IMR-90 (cell line): Measurements from ENCODE around the gene ACACB. TPM values are rescaled to one million over a fixed set of nuclear protein-coding genes. Genes with fewer than 3 reads are reported as not detected.

ENCODE experiments used
- ATAC-seq: fragments of 200-7000 bp; cut with Tn5 transposase; 2 replicates; pipeline ENCODE4 v1.9.1; 2020; ENCODE audit warnings: low read depth, mild to moderate bottlenecking, moderate library complexity
- BruUV-seq: library from RNA; stranded (reverse); fragments of 400-500 nt; replicated peaks from 2 replicates; lab custom pipeline; 2021; lab: Mats Ljungman, UMichigan
- CTCF ChIA-PET: fragments of 300-600 bp; formaldehyde crosslinking; extraction: SDS; loops from one replicate; lab custom pipeline; 2021; ENCODE audit warnings: antibody characterized with exemption; lab: Yijun Ruan, JAX
- POLR2A ChIA-PET: fragments of 300-600 bp; sonication (Branson Sonifier 250); formaldehyde crosslinking; loops from one replicate; lab custom pipeline; 2022; ENCODE audit warnings: antibody characterized with exemption; ENCODE audit not compliant: unreplicated experiment; lab: Charles Lee
- DNase-seq: peaks from one replicate; pipeline ENCODE4 v3.0.0; 2013
- H2AFZ ChIP-seq: replicated peaks from 2 replicates; pipeline ENCODE3; 2013; ENCODE audit warnings: low read length, mild to moderate bottlenecking; ENCODE audit not compliant: poor library complexity
- H2AK5ac ChIP-seq: 2 replicates; pipeline ENCODE4 v1.6.1; 2013; ENCODE audit warnings: low read depth, low read length, inconsistent platforms
- H2AK9ac ChIP-seq: replicated peaks from 2 replicates; pipeline ENCODE3; 2013; ENCODE audit warnings: mild to moderate bottlenecking, low read depth, low read length, moderate library complexity; ENCODE audit not compliant: poor library complexity
- H2BK120ac ChIP-seq: 2 replicates; pipeline ENCODE4 v1.6.1; 2013; ENCODE audit warnings: low read depth, low read length, inconsistent platforms
- H2BK15ac ChIP-seq: 3 replicates; pipeline ENCODE4 v1.6.1; 2013; ENCODE audit warnings: low read depth, low read length, inconsistent platforms
- H2BK20ac ChIP-seq: 2 replicates; pipeline ENCODE4 v1.6.1; 2013; ENCODE audit warnings: low read depth, mild to moderate bottlenecking, inconsistent platforms, low read length, moderate library complexity
- H2BK5ac ChIP-seq: 2 replicates; pipeline ENCODE4 v1.6.1; 2013; ENCODE audit warnings: mild to moderate bottlenecking, low read depth, low read length, inconsistent platforms; ENCODE audit not compliant: poor library complexity, severe bottlenecking
- H3K14ac ChIP-seq: replicated peaks from 2 replicates; pipeline ENCODE4 v1.6.1; 2013; ENCODE audit warnings: low read depth, low read length, inconsistent platforms
- H3K18ac ChIP-seq: 2 replicates; pipeline ENCODE4 v1.6.1; 2013; ENCODE audit warnings: low read depth, low read length, control low read depth
- H3K23ac ChIP-seq: 2 replicates; pipeline ENCODE4 v1.6.1; 2013; ENCODE audit warnings: low read depth, low read length, inconsistent platforms
- H3K27ac ChIP-seq: 2 replicates; pipeline ENCODE4 v1.5.1; 2013; ENCODE audit warnings: mild to moderate bottlenecking, control low read depth, low read length; ENCODE audit not compliant: insufficient read depth
- H3K27me3 ChIP-seq: 2 replicates; pipeline ENCODE4 v1.6.1; 2013; ENCODE audit warnings: low read length; ENCODE audit not compliant: control insufficient read depth, insufficient read depth
- H3K36me3 ChIP-seq: 2 replicates; pipeline ENCODE4 v1.6.1; 2013; ENCODE audit warnings: low read length, mixed read lengths; ENCODE audit not compliant: control insufficient read depth, insufficient read depth
- H3K4ac ChIP-seq: 2 replicates; pipeline ENCODE4 v1.6.1; 2013; ENCODE audit warnings: low read depth, low read length, inconsistent platforms
- H3K4me1 ChIP-seq: 2 replicates; pipeline ENCODE4 v1.6.1; 2013; ENCODE audit warnings: low read length, mixed read lengths; ENCODE audit not compliant: control insufficient read depth, insufficient read depth
- H3K4me2 ChIP-seq: 2 replicates; pipeline ENCODE4 v1.6.1; 2013; ENCODE audit warnings: low read depth, mild to moderate bottlenecking, control low read depth, low read length, moderate library complexity
- H3K4me3 ChIP-seq: 2 replicates; pipeline ENCODE4 v1.5.1; 2013; ENCODE audit warnings: low read depth, mild to moderate bottlenecking, control low read depth, low read length, moderate library complexity; ENCODE audit not compliant: insufficient read depth
- H3K56ac ChIP-seq: 2 replicates; pipeline ENCODE4 v1.6.1; 2013; ENCODE audit warnings: low read length, inconsistent platforms; ENCODE audit not compliant: insufficient read depth; ENCODE audit errors: extremely low read depth
- H3K79me1 ChIP-seq, 2 experiments: 2 replicates each; pipeline ENCODE4 v1.6.1; 2013; ENCODE audit warnings: low read length in 2 of 2, inconsistent platforms in 1 of 2, low read depth in 1 of 2
- H3K9ac ChIP-seq: 2 replicates; pipeline ENCODE4 v1.6.1; 2013; ENCODE audit warnings: low read depth, low read length, control low read depth
- H3K9me1 ChIP-seq: 2 replicates; pipeline ENCODE4 v1.6.1; 2013; ENCODE audit warnings: low read length, inconsistent platforms; ENCODE audit not compliant: insufficient read depth
- H3K9me3 ChIP-seq: 2 replicates; pipeline ENCODE4 v1.6.1; 2013; ENCODE audit warnings: low read length; ENCODE audit not compliant: control insufficient read depth, insufficient read depth
- H4K20me1 ChIP-seq: 2 replicates; pipeline ENCODE4 v1.6.1; 2013; ENCODE audit warnings: low read length, inconsistent platforms; ENCODE audit not compliant: insufficient read depth
- H4K5ac ChIP-seq: 2 replicates; pipeline ENCODE4 v1.6.1; 2013; ENCODE audit warnings: mild to moderate bottlenecking, low read depth, low read length, control low read depth
- H4K8ac ChIP-seq, 2 experiments: 2 replicates each; pipeline ENCODE4 v1.6.1; 2013; ENCODE audit warnings: low read depth in 2 of 2, low read length in 2 of 2, control low read depth in 1 of 2, inconsistent platforms in 1 of 2
- H4K91ac ChIP-seq: 2 replicates; pipeline ENCODE4 v1.6.1; 2013; ENCODE audit warnings: low read depth, low read length, inconsistent platforms; ENCODE audit not compliant: insufficient read depth
- CEBPB ChIP-seq: IDR thresholded peaks from 2 replicates; pipeline ENCODE4 v1.6.1; 2012; ENCODE audit warnings: low read depth, low read length, improper control_type of control experiment
- CHD1 ChIP-seq: IDR thresholded peaks from 2 replicates; pipeline ENCODE4 v1.6.1; 2012; ENCODE audit warnings: low read depth, low read length, improper control_type of control experiment
- FOS ChIP-seq: fragments of 150-350 bp; IDR thresholded peaks from 2 replicates; pipeline ENCODE4 v1.6.1; 2016; ENCODE audit warnings: low read depth, low read length
- MAFK ChIP-seq: IDR thresholded peaks from 2 replicates; pipeline ENCODE4 v1.6.1; 2012; ENCODE audit warnings: low read depth, low read length, improper control_type of control experiment
- MAZ ChIP-seq: IDR thresholded peaks from 2 replicates; pipeline ENCODE4 v1.6.1; 2012; ENCODE audit warnings: low read depth, mild to moderate bottlenecking, low read length, improper control_type of control experiment, moderate library complexity, borderline replicate concordance
- NFE2L2 ChIP-seq: fragments of 150-350 bp; IDR thresholded peaks from 2 replicates; pipeline ENCODE4 v1.6.1; 2016; ENCODE audit warnings: low read depth, mild to moderate bottlenecking, low read length
- WGBS, 2 experiments: methylation state at CpG; one replicate each; pipeline versions ENCODE4 v1.1.5 to v1.1.7; 2013; ENCODE audit warnings: missing lambda C conversion rate in 2 of 2; ENCODE audit not compliant: insufficient read length in 1 of 2; ENCODE audit errors: extremely low coverage in 2 of 2; 5-methylcytosine and 5-hydroxymethylcytosine counted together
- dilution Hi-C: fragments of 300-500 bp; cut with HindIII; formaldehyde crosslinking; loops from one replicate; pipeline ENCODE4 v1.14.3; 2018; ENCODE audit warnings: low sequenced_read_pairs; ENCODE audit not compliant: unreplicated experiment
- in situ Hi-C: fragments of 300-500 bp; cut with MboI; formaldehyde crosslinking; loops from 3 replicates; pipeline ENCODE4 v1.14.3; 2019; ENCODE audit warnings: low sequenced_read_pairs, inconsistent platforms, mixed read lengths
- intact Hi-C: fragments of 100-400 bp; cut with micrococcal nuclease; formaldehyde crosslinking; loops from 2 replicates; pipeline ENCODE4 v1.10.0; 2022
- polyA plus RNA-seq, 3 experiments: library from polyadenylated mRNA; depleted of rRNA; stranded (reverse); fragments of >200 nt; gene quantifications; 2 replicates each; pipeline ENCODE4 v1.2.3, GENCODE V29; 2012; ENCODE audit warnings: low replicate concordance in 1 of 3
- total RNA-seq: library from RNA; depleted of rRNA; stranded (reverse); fragments of >200 nt; gene quantifications from 2 replicates; pipeline ENCODE4 v1.2.3, GENCODE V29; 2012

Gene ACACB
- total and polyA plus RNA-seq, 2 of the 4 experiments (the other 2 are of a cell fraction): 2.0 to 2.1 TPM

DNA sequence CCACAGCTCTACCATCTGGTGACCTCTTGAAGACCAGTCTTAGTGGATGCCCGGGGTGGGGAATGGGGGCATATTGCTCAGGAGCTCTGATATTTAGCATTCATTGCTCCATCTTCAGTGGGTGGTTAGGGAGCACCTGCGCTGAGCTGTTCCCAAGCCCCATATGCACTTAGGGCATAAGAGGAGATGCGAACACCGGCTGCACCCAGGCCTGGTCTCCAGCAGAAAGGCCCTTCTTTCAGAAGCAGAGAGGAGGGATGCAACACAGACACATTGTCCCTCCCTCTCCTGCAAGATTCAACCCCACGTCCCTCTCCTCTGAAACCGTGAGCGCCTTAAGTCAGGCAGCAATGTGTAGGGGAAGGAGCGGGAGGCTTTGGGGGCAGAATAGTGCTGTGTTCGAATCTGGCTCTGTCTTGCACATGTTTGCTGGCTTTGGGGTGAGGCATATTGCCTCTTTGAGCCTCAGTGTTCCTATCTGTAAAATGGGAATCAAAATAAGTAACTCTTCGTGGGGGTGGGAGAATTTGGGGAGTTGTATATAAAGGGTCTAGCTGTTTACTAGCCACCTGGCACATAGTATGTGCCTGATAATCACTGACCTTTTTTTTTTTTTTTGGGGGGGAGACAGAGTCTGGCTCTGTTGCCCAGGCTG is 105.0 kb downstream of the ACACB start:
- Histone ChIP-seq H3K4me2 (no peak overlapping the region), H3K27ac (no peak overlapping the region), H3K4ac (no peak overlapping the region), H3K79me1 (no peaks in the 10 kb centered on the region), H2BK120ac (no peak overlapping the region), H3K9me3 (no peaks in the 10 kb centered on the region), H4K8ac (no peak overlapping the region), H3K9ac (no peak overlapping the region), H3K23ac (no peak overlapping the region), H2BK15ac (no peak overlapping the region), H4K5ac (no peak overlapping the region), H3K56ac (no peak overlapping the region), H3K36me3 (no peaks in the 10 kb centered on the region), H2AK5ac (no peak overlapping the region), H3K18ac (no peak overlapping the region), H3K9me1 (no peaks in the 10 kb centered on the region), H3K4me3 (no peak overlapping the region), H2BK5ac (no peak overlapping the region), H2AFZ (no peak overlapping the region), H3K4me1 (no peaks in the 10 kb centered on the region), H2AK9ac (peak overlapping the region; percentile 68), H2BK20ac (no peak overlapping the region), H3K14ac (no peak overlapping the region), H3K27me3 (no peaks in the 10 kb centered on the region), H4K20me1 (no peaks in the 10 kb centered on the region), H4K91ac (no peak overlapping the region)
- intact Hi-C loops (no loop called here), dilution Hi-C loops (no loop called here), in situ Hi-C loops (no loop called here)
- 57% methylated on average over 1 of the region's 10 CpGs; no CpG with 5 or more reads in 1 of the 2 experiments for WGBS, 2 experiments
- DNase-seq (no peak), ATAC-seq (no peak)
- no TSS peak for BruUV-seq
- TF ChIP-seq MAZ: no peak
- no peak for TF ChIP-seq NFE2L2
- no peak for TF ChIP-seq FOS
- no peak for TF ChIP-seq CHD1
- no peak for TF ChIP-seq MAFK
- no peak for TF ChIP-seq CEBPB
- ChIA-PET POLR2A (no interaction called here), CTCF (no interaction called here)
